ENCODE measurements around the gene S100A3.
"Not testable (repeated sequence)": the region's sequence is repeated elsewhere in the genome, so short reads cannot be mapped to it uniquely, and the experiment has no call there.

DNA sequence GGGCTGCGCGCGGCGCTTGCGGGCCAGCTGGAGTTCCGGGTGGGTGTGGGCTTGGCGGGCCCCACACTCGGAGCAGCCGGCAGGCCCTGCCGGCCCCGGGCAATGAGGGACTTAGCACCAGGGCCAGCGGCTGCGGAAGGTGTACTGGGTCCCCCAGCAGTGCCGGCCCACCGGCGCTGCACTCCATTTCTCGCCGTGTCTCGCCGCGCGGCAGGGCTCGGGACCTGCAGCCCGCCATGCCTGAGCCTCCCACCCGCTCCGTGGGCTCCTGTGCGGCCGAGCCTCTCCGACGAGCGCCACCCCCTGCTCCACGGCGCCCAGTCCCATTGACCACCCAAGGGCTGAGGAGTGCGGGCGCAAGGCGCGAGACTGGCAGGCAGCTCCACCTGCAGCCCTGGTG, 27.2 kb downstream of the S100A3 start:
- not testable (repeated sequence) for TF ChIP-seq CTCF, POLR2A (IDR thresholded peaks at IDR 0.05)
